ENCODE data around the gene FKRP.

Gene FKRP

DNA sequence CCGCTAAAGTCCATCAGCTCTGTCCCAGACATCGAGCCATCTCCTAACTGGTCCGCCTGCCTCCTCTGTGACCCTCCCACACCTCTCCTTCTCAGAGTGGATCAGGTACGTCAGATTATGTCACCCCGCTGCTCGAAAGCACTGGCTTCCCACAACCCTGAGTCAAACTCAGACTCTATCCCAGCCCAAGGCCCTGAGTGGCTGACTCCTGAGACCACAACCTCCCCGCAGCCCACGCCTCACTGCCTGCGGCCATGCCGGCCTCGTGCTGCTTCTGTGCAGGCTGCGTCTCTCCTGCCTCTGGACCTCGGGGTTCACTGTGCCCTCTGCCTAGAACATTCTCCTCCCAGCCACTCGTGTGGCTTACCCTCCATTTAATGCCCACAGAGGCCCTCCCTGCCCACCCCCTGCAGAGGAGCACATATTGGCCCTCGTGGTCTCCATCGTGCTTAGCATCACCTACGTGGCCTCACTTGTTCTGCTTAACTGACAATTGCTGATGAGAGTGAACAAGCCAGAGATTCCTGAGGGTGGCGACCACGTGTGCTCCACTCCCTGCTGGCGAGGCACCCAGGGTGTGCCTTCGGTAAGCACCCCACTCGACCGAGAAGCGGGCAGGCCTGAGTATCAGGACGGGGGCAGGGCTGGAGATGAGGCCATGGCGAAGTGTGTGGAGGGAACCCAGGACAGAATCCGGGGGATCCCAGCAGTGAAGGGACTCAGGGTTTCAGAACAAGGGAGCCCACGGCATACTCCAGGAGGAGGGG, 13.5 kb upstream of the FKRP start:
- no peaks in the 10 kb centered on the region for H3K27me3 ChIP-seq (ENCODE audit: insufficient read depth, low read depth, severe bottlenecking)
- peaks cover 95% of the 10 kb centered on the region for H3K36me3 ChIP-seq
- H3K4me3 ChIP-seq (ENCODE audit: low read depth, low read length): no peak overlapping the region
- DNase-seq: no peak
- no peak overlapping the region for H3K27ac ChIP-seq
- H3K9me3 ChIP-seq (ENCODE audit: severe bottlenecking): no peaks in the 10 kb centered on the region
- TF ChIP-seq, protein P1, sequence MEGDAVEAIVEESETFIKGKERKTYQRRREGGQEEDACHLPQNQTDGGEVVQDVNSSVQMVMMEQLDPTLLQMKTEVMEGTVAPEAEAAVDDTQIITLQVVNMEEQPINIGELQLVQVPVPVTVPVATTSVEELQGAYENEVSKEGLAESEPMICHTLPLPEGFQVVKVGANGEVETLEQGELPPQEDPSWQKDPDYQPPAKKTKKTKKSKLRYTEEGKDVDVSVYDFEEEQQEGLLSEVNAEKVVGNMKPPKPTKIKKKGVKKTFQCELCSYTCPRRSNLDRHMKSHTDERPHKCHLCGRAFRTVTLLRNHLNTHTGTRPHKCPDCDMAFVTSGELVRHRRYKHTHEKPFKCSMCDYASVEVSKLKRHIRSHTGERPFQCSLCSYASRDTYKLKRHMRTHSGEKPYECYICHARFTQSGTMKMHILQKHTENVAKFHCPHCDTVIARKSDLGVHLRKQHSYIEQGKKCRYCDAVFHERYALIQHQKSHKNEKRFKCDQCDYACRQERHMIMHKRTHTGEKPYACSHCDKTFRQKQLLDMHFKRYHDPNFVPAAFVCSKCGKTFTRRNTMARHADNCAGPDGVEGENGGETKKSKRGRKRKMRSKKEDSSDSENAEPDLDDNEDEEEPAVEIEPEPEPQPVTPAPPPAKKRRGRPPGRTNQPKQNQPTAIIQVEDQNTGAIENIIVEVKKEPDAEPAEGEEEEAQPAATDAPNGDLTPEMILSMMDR (IDR thresholded peaks at IDR 0.05; ENCODE audit: low read depth, low read length): no peak

DNA sequence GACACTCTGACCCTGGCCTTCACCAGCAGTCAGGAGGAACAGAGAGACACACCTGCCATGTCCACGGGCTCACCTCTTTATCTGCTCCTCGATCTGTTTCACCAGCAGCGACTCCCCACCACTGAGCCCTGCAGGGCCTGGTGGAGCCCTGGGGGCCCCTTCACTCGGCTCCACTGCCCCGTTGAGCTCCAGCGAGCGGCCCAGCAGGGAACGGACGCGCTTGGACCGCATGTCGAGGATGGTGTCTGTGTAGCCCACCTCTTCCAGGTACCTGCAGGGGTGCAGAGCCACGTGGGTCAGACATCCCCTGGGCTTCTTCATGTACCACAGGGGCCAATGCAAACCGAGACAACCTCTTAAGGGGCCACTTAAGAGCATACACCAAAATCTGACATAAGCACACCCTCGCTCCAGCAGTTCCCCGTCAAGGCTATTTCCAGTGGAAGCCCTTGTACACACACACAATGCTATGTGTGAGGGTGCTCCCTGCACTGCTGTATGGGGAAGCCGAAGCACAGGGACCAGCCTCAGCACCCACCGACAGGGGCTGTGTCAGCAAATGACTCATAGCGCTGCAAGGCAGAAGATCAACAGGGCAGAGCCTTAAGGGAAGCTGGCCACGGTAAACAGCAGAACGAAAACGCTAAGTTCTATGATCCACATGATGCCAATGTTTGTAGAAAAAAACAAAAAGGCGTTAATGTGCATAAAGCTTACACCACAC, 12.7 kb upstream of the FKRP start:
- TF ChIP-seq, protein P1 (IDR thresholded peaks at IDR 0.05; ENCODE audit: low read depth, low read length): no peak
- H3K36me3 ChIP-seq: peaks cover 95% of the 10 kb centered on the region
- no peak overlapping the region for H3K27ac ChIP-seq
- H3K9me3 ChIP-seq (ENCODE audit: severe bottlenecking): no peaks in the 10 kb centered on the region
- DNase-seq: no peak
- no peak overlapping the region for H3K4me3 ChIP-seq (ENCODE audit: low read depth, low read length)
- H3K27me3 ChIP-seq (ENCODE audit: insufficient read depth, low read depth, severe bottlenecking): no peaks in the 10 kb centered on the region

DNA sequence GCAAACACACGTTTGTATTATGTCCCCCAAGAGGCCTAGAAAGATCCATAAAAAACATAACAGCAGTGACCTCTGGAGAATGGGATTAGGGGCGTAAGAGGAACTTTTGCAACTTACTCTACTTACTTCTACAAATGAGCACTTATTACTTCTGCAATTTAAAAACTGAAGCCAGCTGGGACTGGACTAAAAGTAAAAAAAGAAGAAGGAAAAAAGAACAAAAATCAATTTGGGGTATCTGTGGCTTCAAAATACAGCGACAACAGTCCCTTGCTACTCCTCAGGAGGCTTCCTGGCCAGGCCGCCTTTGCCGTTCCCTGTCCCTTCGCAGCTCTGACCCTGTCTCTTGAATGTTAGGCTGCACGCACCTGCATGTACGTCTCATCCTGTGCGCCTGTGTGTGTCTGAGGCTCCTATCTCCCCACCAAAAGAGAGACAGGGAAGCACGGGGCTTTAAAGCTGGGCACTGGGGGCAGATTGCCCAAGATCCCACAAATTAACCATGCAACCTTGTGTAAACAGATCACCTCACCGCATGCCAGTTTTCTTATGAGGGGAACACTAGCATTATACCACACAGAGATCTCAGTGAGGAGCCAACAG, 12.1 kb upstream of the FKRP start:
- no peak overlapping the region for H3K4me3 ChIP-seq (ENCODE audit: low read depth, low read length)
- TF ChIP-seq, protein P1 (IDR thresholded peaks at IDR 0.05; ENCODE audit: low read depth, low read length): no peak

DNA sequence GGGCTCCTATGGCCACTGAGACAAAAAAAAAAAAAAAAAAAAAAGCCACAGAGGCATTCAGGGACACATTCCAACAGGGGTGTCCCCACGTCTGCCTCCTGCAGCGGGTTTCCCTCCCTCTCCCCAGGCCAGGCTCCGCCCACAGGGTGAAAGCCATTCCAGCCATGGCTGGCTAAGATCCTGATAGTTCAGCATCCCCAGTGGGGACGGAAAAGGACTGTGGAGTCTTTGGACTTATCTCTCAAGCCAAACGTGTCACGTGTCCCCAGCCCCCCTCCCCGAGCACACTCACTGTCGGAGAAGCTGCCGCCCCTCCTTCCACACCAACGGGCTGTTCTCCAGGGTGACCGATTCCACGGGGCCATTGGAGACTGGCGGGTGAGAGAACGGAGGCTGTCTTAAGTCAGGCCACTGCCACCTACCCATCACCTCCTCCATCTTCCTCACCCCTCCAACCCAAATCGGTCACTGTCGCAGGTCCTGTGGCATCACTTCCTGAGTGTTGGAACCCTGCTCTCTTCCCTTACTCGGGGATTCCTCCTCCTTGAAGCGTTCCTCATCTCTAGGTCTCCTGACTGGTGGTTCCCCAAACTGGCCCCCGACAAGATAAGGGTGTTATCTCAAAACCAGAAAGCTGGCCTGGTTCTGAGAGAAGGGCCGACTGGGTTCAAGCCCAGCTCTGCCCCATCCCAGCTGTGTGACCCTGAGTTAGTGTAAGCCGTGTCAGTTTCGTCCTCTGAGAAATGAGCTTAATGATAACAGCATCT, 9.1 kb upstream of the FKRP start:
- TF ChIP-seq, protein P1 (IDR thresholded peaks at IDR 0.05; ENCODE audit: low read depth, low read length): no peak
- no peak for DNase-seq
- Histone ChIP-seq H3K27me3 (ENCODE audit: insufficient read depth, low read depth, severe bottlenecking) (no peaks in the 10 kb centered on the region), H3K36me3 (peaks cover 90% of the 10 kb centered on the region), H3K27ac (no peak overlapping the region), H3K9me3 (ENCODE audit: severe bottlenecking) (no peaks in the 10 kb centered on the region), H3K4me3 (ENCODE audit: low read depth, low read length) (no peak overlapping the region)

More for the DNA sequence above, 12.1 kb upstream of the FKRP start:
- H3K27me3 ChIP-seq (ENCODE audit: insufficient read depth, low read depth, severe bottlenecking): no peaks in the 10 kb centered on the region
- H3K27ac ChIP-seq: no peak overlapping the region
- peaks cover 95% of the 10 kb centered on the region for H3K36me3 ChIP-seq
- DNase-seq: no peak
- no peaks in the 10 kb centered on the region for H3K9me3 ChIP-seq (ENCODE audit: severe bottlenecking)

DNA sequence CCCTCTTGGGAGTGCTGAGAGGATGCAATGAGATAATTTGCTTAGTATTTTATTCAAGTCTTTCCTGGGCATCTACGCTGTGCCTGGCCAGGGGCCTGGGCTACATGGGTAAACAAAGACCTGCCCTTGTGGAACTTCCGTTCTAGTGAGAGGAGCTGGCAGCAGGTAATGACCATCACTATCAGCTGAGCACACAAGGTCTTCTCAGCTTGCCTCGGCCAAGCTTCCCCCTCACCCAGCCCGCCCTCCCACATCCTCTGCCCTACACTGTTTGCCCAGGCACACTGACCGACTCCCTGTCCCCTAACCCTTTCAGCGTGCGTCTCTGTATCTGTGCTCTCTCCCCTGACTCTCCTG, 8.6 kb upstream of the FKRP start:
- Histone ChIP-seq H3K4me3 (ENCODE audit: low read depth, low read length) (no peak overlapping the region), H3K9me3 (ENCODE audit: severe bottlenecking) (no peaks in the 10 kb centered on the region), H3K27ac (no peak overlapping the region), H3K36me3 (peaks cover 90% of the 10 kb centered on the region), H3K27me3 (ENCODE audit: insufficient read depth, low read depth, severe bottlenecking) (no peaks in the 10 kb centered on the region)
- TF ChIP-seq, protein P1 (IDR thresholded peaks at IDR 0.05; ENCODE audit: low read depth, low read length): no peak
- DNase-seq: no peak

All from WERI-Rb-1 (cell line).